Measurements from ENCODE around the gene RGS17.

Gene RGS17

GRCh38 chr6:153131037-153131981 is at the start of gene RGS17:
Gene RGS17, minus strand, starts transcription at chr6:153131282. Its CDS starts 87,264 bp downstream, at chr6:153044018.
- Mint-ChIP-seq H3K27ac (peak within 1 kb of the TSS in 1 of 3 experiments; percentile 6), H3K4me1 (peaks cover 10% of the 10 kb centered on the region), H3K27me3 (ENCODE audit: low read depth) (peaks cover 53% of the 10 kb centered on the region), H3K36me3 (ENCODE audit: low read depth) (no peaks in the 10 kb centered on the region), H3K4me3 (peak within 1 kb of the TSS; percentile 92 to 95 (median 93)), H3K9me3 (peaks cover 3% of the 10 kb centered on the region)
- no peak for TF ChIP-seq CTCF (IDR thresholded peaks at IDR 0.05; ENCODE audit: unreplicated experiment in 3 of 3)

- H3K4me1 Mint-ChIP-seq = no peaks in the 10 kb centered on the region
- H3K36me3 Mint-ChIP-seq (ENCODE audit: low read depth) = no peaks in the 10 kb centered on the region
- no peaks in the 10 kb centered on the region for H3K9me3 Mint-ChIP-seq
- H3K27ac Mint-ChIP-seq = no peak overlapping the region
- no peak for TF ChIP-seq CTCF (IDR thresholded peaks at IDR 0.05; ENCODE audit: unreplicated experiment in 3 of 3)
- H3K27me3 Mint-ChIP-seq (ENCODE audit: low read depth) = no peaks in the 10 kb centered on the region
- H3K4me3 Mint-ChIP-seq = no peak overlapping the region
Measured at GRCh38 chr6:153172815-153173214, 41.7 kb upstream of the RGS17 start.

- no peak overlapping the region for H3K27ac Mint-ChIP-seq
- no peaks in the 10 kb centered on the region for H3K9me3 Mint-ChIP-seq
- no peaks in the 10 kb centered on the region for H3K36me3 Mint-ChIP-seq (ENCODE audit: low read depth)
- no peak for TF ChIP-seq CTCF (IDR thresholded peaks at IDR 0.05; ENCODE audit: unreplicated experiment in 3 of 3)
- no peaks in the 10 kb centered on the region for H3K4me1 Mint-ChIP-seq
- H3K4me3 Mint-ChIP-seq = no peak overlapping the region
- no peaks in the 10 kb centered on the region for H3K27me3 Mint-ChIP-seq (ENCODE audit: low read depth)
Measured at GRCh38 chr6:153170511-153170910, 39.4 kb upstream of the RGS17 start.

- H3K36me3 Mint-ChIP-seq (ENCODE audit: low read depth) = no peaks in the 10 kb centered on the region
- H3K27me3 Mint-ChIP-seq (ENCODE audit: low read depth) = no peaks in the 10 kb centered on the region
- no peaks in the 10 kb centered on the region for H3K4me1 Mint-ChIP-seq
- TF ChIP-seq CTCF (IDR thresholded peaks at IDR 0.05; ENCODE audit: unreplicated experiment in 3 of 3) = no peak
- no peak overlapping the region for H3K4me3 Mint-ChIP-seq
- no peaks in the 10 kb centered on the region for H3K9me3 Mint-ChIP-seq
- no peak overlapping the region for H3K27ac Mint-ChIP-seq
Measured at GRCh38 chr6:153167907-153168306, 36.8 kb upstream of the RGS17 start.

GRCh38 chr6:153167061-153167891 is 36.2 kb upstream of the RGS17 start:
- H3K27ac Mint-ChIP-seq = no peak overlapping the region
- no peaks in the 10 kb centered on the region for H3K27me3 Mint-ChIP-seq (ENCODE audit: low read depth)
- no peaks in the 10 kb centered on the region for H3K9me3 Mint-ChIP-seq
- no peaks in the 10 kb centered on the region for H3K36me3 Mint-ChIP-seq (ENCODE audit: low read depth)
- TF ChIP-seq CTCF (IDR thresholded peaks at IDR 0.05; ENCODE audit: unreplicated experiment in 3 of 3) = no peak
- no peaks in the 10 kb centered on the region for H3K4me1 Mint-ChIP-seq
- no peak overlapping the region for H3K4me3 Mint-ChIP-seq

All from nephron (organoid).